ENCODE results near the gene CEP20. TPM values are rescaled to one million over a fixed set of nuclear protein-coding genes. Genes with fewer than 3 reads are reported as not detected.

The CEP20 gene
- polyA plus RNA-seq, 2 of the 4 experiments (the other 2 are of a cell fraction) = 58.7 to 97.5 TPM

- TF ChIP-seq ZNF302 (CRISPR knock-in tag; IDR thresholded peaks at IDR 0.05) (no peak), GATA3 (IDR thresholded peaks at IDR 0.05; ENCODE audit: borderline replicate concordance) (no peak)
- no peak for FAIRE-seq
- ChIA-PET CTCF (no interaction called here), POLR2A (no interaction called here)
- Histone ChIP-seq H3K27ac (no peak overlapping the region), H3K9me3 (no peaks in the 10 kb centered on the region), H3K4me3 (no peak overlapping the region), H3K4me2 (no peak overlapping the region), H3K4me1 (peaks cover 15% of the 10 kb centered on the region; the same call in 1 of the 3 replicates)
- 45% methylated on average over 2 of the region's 2 CpGs for WGBS (ENCODE audit: missing lambda C conversion rate)
- no peak for DNase-seq (ENCODE audit: low read depth in 1 of 2, low spot score in 1 of 2)
- ATAC-seq = no peak
These were observed 32.2 kb downstream of the CEP20 start for GRCh38 chr16:15856182-15856581.

DNA sequence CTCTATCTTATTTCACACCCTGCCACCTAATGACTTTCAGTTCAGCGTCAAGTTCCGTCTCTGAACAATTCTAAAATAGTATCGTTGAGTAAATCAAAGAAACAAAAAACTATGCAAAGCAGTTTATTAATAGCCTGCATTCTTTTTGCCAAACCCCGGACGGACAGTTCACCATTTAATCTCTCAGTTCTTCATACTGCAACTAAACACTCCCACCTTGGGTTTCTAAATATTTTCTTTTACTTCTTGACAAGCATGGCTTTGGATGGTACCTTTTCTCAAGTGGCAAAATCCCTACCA, 32.7 kb downstream of the CEP20 start:
- WGBS (ENCODE audit: missing lambda C conversion rate) = 76% methylated on average over 5 of the region's 5 CpGs
- no peak for FAIRE-seq
- H3K4me1 ChIP-seq = peaks cover 15% of the 10 kb centered on the region; the same call in 1 of the 3 replicates

DNA sequence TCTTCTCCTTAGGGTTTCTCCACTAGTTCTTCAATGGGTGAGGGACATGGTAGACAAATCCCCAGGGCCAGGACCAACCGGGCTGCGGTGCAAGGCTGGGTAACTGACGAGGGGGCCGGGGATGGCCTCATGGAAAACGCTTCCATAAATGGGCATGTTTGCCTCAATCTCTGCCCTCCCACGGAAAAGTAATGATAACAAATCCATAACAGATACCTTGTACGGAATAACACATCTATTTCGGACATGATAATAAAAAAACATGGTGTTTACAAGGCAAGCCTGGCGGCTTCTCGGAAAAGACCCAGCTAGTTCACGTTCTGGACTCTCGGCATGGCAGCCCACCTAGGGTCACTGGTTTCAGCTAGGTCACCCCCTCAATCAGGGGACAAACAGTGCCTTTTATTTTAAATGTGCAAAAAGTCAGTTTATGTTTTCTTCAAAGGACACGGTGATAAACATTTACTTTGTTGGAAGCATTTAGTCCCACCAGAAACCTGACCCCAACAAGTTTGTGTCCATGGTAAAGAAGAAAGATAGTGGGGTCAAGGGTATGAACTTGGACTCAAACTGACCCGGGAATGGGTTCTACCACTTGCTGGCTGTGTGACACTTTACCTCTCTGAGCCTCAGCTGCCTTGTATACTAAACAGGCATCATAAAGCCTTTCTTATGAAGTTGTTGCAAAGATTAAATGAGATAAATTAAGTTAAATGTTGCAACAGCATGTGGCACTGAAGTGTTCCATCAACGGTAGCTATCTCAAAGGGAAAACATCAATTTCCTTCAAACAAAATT, 33.3 kb downstream of the CEP20 start:
- Histone ChIP-seq H3K4me1 (peaks cover 15% of the 10 kb centered on the region; the same call in 1 of the 3 replicates), H3K4me2 (no peak overlapping the region), H3K4me3 (no peak overlapping the region), H3K27ac (no peak overlapping the region), H3K9me3 (no peaks in the 10 kb centered on the region)
- TF ChIP-seq, protein P1, sequence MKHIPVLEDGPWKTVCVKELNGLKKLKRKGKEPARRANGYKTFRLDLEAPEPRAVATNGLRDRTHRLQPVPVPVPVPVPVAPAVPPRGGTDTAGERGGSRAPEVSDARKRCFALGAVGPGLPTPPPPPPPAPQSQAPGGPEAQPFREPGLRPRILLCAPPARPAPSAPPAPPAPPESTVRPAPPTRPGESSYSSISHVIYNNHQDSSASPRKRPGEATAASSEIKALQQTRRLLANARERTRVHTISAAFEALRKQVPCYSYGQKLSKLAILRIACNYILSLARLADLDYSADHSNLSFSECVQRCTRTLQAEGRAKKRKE (CRISPR knock-in tag; IDR thresholded peaks at IDR 0.05; ENCODE audit: low read depth) = no peak
- no peak for TF ChIP-seq MYC (IDR thresholded peaks at IDR 0.05; ENCODE audit: borderline replicate concordance, low read length)
- no peak for TF ChIP-seq RFX5 (IDR thresholded peaks at IDR 0.05)
- no peak for TF ChIP-seq REST (IDR thresholded peaks at IDR 0.05)
- TF ChIP-seq SMC3 (IDR thresholded peaks at IDR 0.05) = no peak
- TF ChIP-seq ZC3H11A (IDR thresholded peaks at IDR 0.05) = no peak
- no peak for TF ChIP-seq ZNF302 (CRISPR knock-in tag; IDR thresholded peaks at IDR 0.05)
- no peak for ATAC-seq
- no peak for DNase-seq (ENCODE audit: low read depth in 1 of 2, low spot score in 1 of 2)
- WGBS (ENCODE audit: missing lambda C conversion rate) = 62% methylated on average over 15 of the region's 15 CpGs
- FAIRE-seq = no peak
- CTCF ChIA-PET = no interaction called here
- POLR2A ChIA-PET = no interaction called here

More for the DNA sequence above, 32.7 kb downstream of the CEP20 start:
- DNase-seq (ENCODE audit: low read depth in 1 of 2, low spot score in 1 of 2) (no peak), ATAC-seq (no peak)
- Histone ChIP-seq H3K4me3 (no peak overlapping the region), H3K4me2 (no peak overlapping the region), H3K9me3 (no peaks in the 10 kb centered on the region), H3K27ac (no peak overlapping the region)
- POLR2A ChIA-PET = no interaction called here
- CTCF ChIA-PET = no interaction called here
- TF ChIP-seq FOXS1 (CRISPR knock-in tag; IDR thresholded peaks at IDR 0.05) (no peak), CBX8 (IDR thresholded peaks at IDR 0.05) (no peak), REST (IDR thresholded peaks at IDR 0.05) (no peak), BCL3 (IDR thresholded peaks at IDR 0.05) (no peak), EHMT2 (IDR thresholded peaks at IDR 0.05; ENCODE audit: low read depth) (no peak), SMC3 (IDR thresholded peaks at IDR 0.05) (no peak), HDAC2 (IDR thresholded peaks at IDR 0.05) (no peak), HOXB13 (CRISPR knock-in tag; IDR thresholded peaks at IDR 0.05; ENCODE audit: low read depth) (no peak), GATA3 (IDR thresholded peaks at IDR 0.05; ENCODE audit: borderline replicate concordance) (no peak), KDM1A (IDR thresholded peaks at IDR 0.05; ENCODE audit: low read depth) (no peak), CEBPB (IDR thresholded peaks at IDR 0.05) (no peak), HOXA7 (CRISPR knock-in tag; IDR thresholded peaks at IDR 0.05) (no peak), MYC (IDR thresholded peaks at IDR 0.05; ENCODE audit: borderline replicate concordance, low read length) (no peak), CBX2 (IDR thresholded peaks at IDR 0.05; ENCODE audit: borderline replicate concordance, low read depth) (no peak), PHF8 (IDR thresholded peaks at IDR 0.05; ENCODE audit: borderline replicate concordance, low read depth) (no peak), ZSCAN20 (CRISPR knock-in tag; IDR thresholded peaks at IDR 0.05) (no peak), KDM5A (IDR thresholded peaks at IDR 0.05) (no peak), POLR2A (IDR thresholded peaks at IDR 0.05; ENCODE audit: low read length) (no peak), JUN (IDR thresholded peaks at IDR 0.05) (no peak)

Data from A549 (cell line).